Loucy (cell line): ENCODE data around the gene HOXB7.

Experiments
- CTCF ChIP-seq: fragments of 200-600 bp; sonication (generic); conservative IDR thresholded peaks from 2 replicates; pipeline ENCODE4 v1.5.1; 2014; ENCODE audit warnings: mild to moderate bottlenecking, antibody characterized with exemption, low read length
- EZH2phosphoT487 ChIP-seq: fragments of 200-600 bp; IDR thresholded peaks from 2 replicates; pipeline ENCODE4 v1.6.1; 2018; ENCODE audit warnings: antibody characterized with exemption, mild to moderate bottlenecking, moderate library complexity, borderline replicate concordance

GRCh38 chr17:48604770-48605329 is 6.0 kb downstream of the HOXB7 start, which contains the start of gene HOXB6:
- no peak for TF ChIP-seq CTCF
- TF ChIP-seq EZH2phosphoT487: no peak
